ENCODE data around the gene CDR2L.

Gene CDR2L

GRCh38 chr17:74950207-74950606, 37.2 kb upstream of the CDR2L start:
- peaks cover 0 to 27% (median 13%) of the 10 kb centered on the region in 5 donors for H3K36me3 ChIP-seq (ENCODE audit: control insufficient read depth in 5 of 5, insufficient read depth in 5 of 5, low read length in 5 of 5)
- H3K4me1 ChIP-seq (ENCODE audit: control insufficient read depth in 5 of 5, insufficient read depth in 5 of 5, low read length in 5 of 5): peaks cover 0 to 3% (median 0%) of the 10 kb centered on the region in 5 donors
- no peaks in the 10 kb centered on the region for H3K9me3 ChIP-seq (ENCODE audit: control insufficient read depth in 5 of 5, low read length in 5 of 5)
- no peak overlapping the region for H3K9ac ChIP-seq (ENCODE audit: low read length in 5 of 5)
- H3K4me3 ChIP-seq (ENCODE audit: low read depth in 1 of 5, low read length in 5 of 5): no peak overlapping the region
- H3K27ac ChIP-seq (ENCODE audit: low read depth, low read length): no peak overlapping the region
- H3K27me3 ChIP-seq (ENCODE audit: control insufficient read depth in 5 of 5, insufficient read depth in 4 of 5, low read length in 5 of 5): peaks cover 18 to 30% (median 22%) of the 10 kb centered on the region in 5 donors

DNA sequence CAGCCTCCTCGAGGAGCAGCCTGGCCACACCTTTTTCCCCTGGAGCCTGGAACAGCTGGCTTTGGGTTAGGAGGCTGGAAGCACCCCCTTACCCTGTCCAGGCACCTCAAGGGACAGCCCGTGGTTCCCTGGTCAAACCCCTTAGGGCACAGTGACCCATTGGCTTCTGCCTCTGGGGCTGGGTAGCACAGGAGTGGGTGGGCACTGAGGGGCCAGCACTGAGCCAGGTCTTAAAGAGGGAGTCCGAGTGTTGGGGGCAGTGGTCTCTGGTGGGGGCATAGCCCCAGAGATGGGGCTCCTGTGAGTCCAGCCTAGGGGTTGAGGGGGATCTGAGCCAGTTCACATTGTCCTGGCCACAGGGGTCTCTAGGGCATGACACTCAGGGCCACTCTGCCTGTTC, 36.4 kb upstream of the CDR2L start:
- Histone ChIP-seq H3K27ac (ENCODE audit: low read depth, low read length) (no peak overlapping the region), H3K4me1 (ENCODE audit: control insufficient read depth in 5 of 5, insufficient read depth in 5 of 5, low read length in 5 of 5) (peaks cover 0 to 3% (median 0%) of the 10 kb centered on the region in 5 donors), H3K27me3 (ENCODE audit: control insufficient read depth in 5 of 5, insufficient read depth in 4 of 5, low read length in 5 of 5) (peaks cover 18 to 30% (median 20%) of the 10 kb centered on the region in 5 donors), H3K9me3 (ENCODE audit: control insufficient read depth in 5 of 5, low read length in 5 of 5) (no peaks in the 10 kb centered on the region), H3K36me3 (ENCODE audit: control insufficient read depth in 5 of 5, insufficient read depth in 5 of 5, low read length in 5 of 5) (peaks cover 0 to 34% (median 19%) of the 10 kb centered on the region in 5 donors), H3K4me3 (ENCODE audit: low read depth in 1 of 5, low read length in 5 of 5) (no peak overlapping the region), H3K9ac (ENCODE audit: low read length in 5 of 5) (no peak overlapping the region)

DNA sequence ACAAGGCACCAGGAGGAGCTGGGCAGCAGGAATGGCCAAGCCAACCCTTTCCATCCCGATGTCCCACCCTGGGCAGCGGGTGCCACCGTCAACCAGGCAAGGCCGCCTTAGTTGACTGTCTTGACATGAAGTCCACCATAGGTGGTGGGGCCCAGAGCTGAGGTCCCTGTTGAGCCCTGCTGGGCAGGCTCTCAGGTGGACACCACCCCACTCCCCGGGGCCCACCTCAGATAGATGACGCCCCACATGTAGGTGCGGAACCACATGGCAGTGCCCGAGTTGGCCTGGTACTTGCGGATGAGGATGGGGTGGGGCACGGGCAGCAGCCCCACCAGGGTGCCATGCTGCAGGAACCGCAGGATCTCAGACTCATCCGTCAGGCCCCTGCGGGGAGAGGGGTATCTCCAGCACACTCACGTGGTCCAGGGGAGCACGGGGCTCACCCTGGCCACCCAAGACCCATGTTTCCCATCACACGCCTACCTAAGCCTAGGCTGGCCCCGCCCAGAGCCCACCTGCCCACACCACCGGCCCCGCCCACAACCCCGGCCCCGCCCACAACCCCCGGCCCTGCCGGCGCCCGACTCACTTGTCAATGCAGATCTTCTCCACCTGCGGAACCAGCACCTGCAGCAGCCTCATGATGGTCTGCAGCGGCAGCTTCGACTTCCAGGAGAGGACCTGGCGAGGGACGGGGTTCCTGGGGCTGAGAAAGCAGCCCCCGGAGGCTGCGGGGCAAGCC, 35.6 kb upstream of the CDR2L start:
- no peak overlapping the region for H3K4me3 ChIP-seq (ENCODE audit: low read depth in 1 of 5, low read length in 5 of 5)
- no peak overlapping the region for H3K27ac ChIP-seq (ENCODE audit: low read depth, low read length)
- no peak overlapping the region for H3K9ac ChIP-seq (ENCODE audit: low read length in 5 of 5)
- H3K27me3 ChIP-seq (ENCODE audit: control insufficient read depth in 5 of 5, insufficient read depth in 4 of 5, low read length in 5 of 5): peaks cover 14 to 26% (median 18%) of the 10 kb centered on the region in 5 donors
- H3K4me1 ChIP-seq (ENCODE audit: control insufficient read depth in 5 of 5, insufficient read depth in 5 of 5, low read length in 5 of 5): peaks cover 0 to 3% (median 0%) of the 10 kb centered on the region in 5 donors
- peaks cover 0 to 7% (median 0%) of the 10 kb centered on the region in 5 donors for H3K9me3 ChIP-seq (ENCODE audit: control insufficient read depth in 5 of 5, low read length in 5 of 5)
- H3K36me3 ChIP-seq (ENCODE audit: control insufficient read depth in 5 of 5, insufficient read depth in 5 of 5, low read length in 5 of 5): peaks cover 0 to 40% (median 22%) of the 10 kb centered on the region in 5 donors

GRCh38 chr17:74952431-74953133, 34.9 kb upstream of the CDR2L start:
- H3K27ac ChIP-seq (ENCODE audit: low read depth, low read length): no peak overlapping the region
- H3K9me3 ChIP-seq (ENCODE audit: control insufficient read depth in 5 of 5, low read length in 5 of 5): peaks cover 0 to 7% (median 0%) of the 10 kb centered on the region in 5 donors
- peaks cover 0 to 41% (median 22%) of the 10 kb centered on the region in 5 donors for H3K36me3 ChIP-seq (ENCODE audit: control insufficient read depth in 5 of 5, insufficient read depth in 5 of 5, low read length in 5 of 5)
- peaks cover 13 to 21% (median 15%) of the 10 kb centered on the region in 5 donors for H3K27me3 ChIP-seq (ENCODE audit: control insufficient read depth in 5 of 5, insufficient read depth in 4 of 5, low read length in 5 of 5)
- peaks cover 0 to 3% (median 0%) of the 10 kb centered on the region in 5 donors for H3K4me1 ChIP-seq (ENCODE audit: control insufficient read depth in 5 of 5, insufficient read depth in 5 of 5, low read length in 5 of 5)
- no peak overlapping the region for H3K4me3 ChIP-seq (ENCODE audit: low read depth in 1 of 5, low read length in 5 of 5)
- no peak overlapping the region for H3K9ac ChIP-seq (ENCODE audit: low read length in 5 of 5)

DNA sequence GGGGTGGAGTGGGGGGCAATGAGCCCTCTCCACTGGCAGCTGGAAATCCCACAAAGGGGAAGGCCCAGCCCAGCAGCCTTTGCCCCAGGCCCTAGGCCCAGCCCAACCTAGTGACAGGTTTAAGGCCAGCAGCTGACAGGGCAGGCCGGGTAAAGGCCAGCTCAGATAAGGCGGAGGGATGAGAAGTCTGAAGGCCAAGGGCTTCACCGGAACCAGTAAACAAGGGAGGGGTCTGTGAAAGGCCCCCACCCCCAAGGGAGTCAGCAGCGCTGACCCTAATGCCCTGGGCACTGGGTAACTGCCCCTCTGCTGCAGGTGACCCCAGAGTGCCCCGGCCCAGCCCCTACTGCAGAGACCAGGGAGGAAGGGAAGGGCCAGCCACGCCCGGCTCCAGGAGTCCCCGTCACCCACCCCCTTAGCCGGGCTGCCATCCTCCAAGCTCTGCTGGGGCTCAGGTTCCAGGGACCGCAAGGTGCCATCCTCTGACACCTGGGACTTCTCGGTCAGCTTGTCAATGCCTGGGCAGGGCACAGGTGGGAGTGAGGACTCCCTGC, 34.2 kb upstream of the CDR2L start:
- Histone ChIP-seq H3K27me3 (ENCODE audit: control insufficient read depth in 5 of 5, insufficient read depth in 4 of 5, low read length in 5 of 5) (peaks cover 13 to 19% (median 16%) of the 10 kb centered on the region in 5 donors), H3K4me1 (ENCODE audit: control insufficient read depth in 5 of 5, insufficient read depth in 5 of 5, low read length in 5 of 5) (peaks cover 0 to 3% (median 0%) of the 10 kb centered on the region in 5 donors), H3K36me3 (ENCODE audit: control insufficient read depth in 5 of 5, insufficient read depth in 5 of 5, low read length in 5 of 5) (peaks cover 0 to 41% (median 22%) of the 10 kb centered on the region in 5 donors), H3K4me3 (ENCODE audit: low read depth in 1 of 5, low read length in 5 of 5) (no peak overlapping the region), H3K27ac (ENCODE audit: low read depth, low read length) (no peak overlapping the region), H3K9me3 (ENCODE audit: control insufficient read depth in 5 of 5, low read length in 5 of 5) (peaks cover 0 to 7% (median 0%) of the 10 kb centered on the region in 5 donors), H3K9ac (ENCODE audit: low read length in 5 of 5) (no peak overlapping the region)

GRCh38 chr17:74954115-74954514, 33.3 kb upstream of the CDR2L start:
- H3K36me3 ChIP-seq (ENCODE audit: control insufficient read depth in 5 of 5, insufficient read depth in 5 of 5, low read length in 5 of 5): peaks cover 0 to 41% (median 22%) of the 10 kb centered on the region in 5 donors
- H3K27me3 ChIP-seq (ENCODE audit: control insufficient read depth in 5 of 5, insufficient read depth in 4 of 5, low read length in 5 of 5): peaks cover 13 to 20% (median 16%) of the 10 kb centered on the region in 5 donors
- no peak overlapping the region for H3K27ac ChIP-seq (ENCODE audit: low read depth, low read length)
- peaks cover 0 to 3% (median 0%) of the 10 kb centered on the region in 5 donors for H3K4me1 ChIP-seq (ENCODE audit: control insufficient read depth in 5 of 5, insufficient read depth in 5 of 5, low read length in 5 of 5)
- no peak overlapping the region for H3K9ac ChIP-seq (ENCODE audit: low read length in 5 of 5)
- no peak overlapping the region for H3K4me3 ChIP-seq (ENCODE audit: low read depth in 1 of 5, low read length in 5 of 5)
- H3K9me3 ChIP-seq (ENCODE audit: control insufficient read depth in 5 of 5, low read length in 5 of 5): peaks cover 0 to 7% (median 0%) of the 10 kb centered on the region in 5 donors

DNA sequence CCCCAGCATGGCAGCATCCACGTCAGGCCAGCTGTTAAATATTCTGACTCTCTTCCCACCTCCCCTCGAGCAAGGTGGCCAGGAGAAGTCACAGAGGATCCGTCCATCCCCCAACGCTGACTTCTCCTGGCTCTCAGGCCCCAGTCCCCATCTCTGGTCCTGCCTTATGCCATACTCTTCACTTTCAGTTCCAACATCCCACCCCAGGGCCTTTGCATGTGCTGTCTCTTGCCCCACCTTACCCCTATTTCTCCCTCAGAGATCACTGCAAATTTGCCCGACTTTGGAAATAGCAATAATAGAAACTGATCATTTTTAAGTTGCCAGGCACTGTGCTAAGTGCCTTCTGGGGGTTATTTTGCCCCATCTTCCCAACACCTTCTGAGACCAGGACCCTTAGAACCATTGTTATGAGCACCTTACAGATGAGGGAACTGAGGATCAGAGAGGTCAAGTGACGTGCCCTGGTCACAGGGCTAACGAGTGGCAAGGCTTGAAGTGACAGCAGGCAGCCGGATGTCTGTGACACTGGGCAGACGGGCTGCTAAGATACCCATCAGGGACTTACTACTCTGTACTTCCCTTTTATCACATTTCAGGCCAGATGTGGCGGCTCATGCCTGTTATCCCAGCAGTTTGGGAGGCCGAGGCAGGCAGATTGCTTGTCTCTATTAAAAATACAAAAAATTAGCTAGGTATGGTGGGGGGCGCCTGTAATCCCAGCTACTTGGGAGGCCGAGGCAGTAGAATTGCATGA, 32.6 kb upstream of the CDR2L start:
- H3K4me1 ChIP-seq (ENCODE audit: control insufficient read depth in 5 of 5, insufficient read depth in 5 of 5, low read length in 5 of 5): peaks cover 0 to 3% (median 0%) of the 10 kb centered on the region in 5 donors
- H3K27ac ChIP-seq (ENCODE audit: low read depth, low read length): no peak overlapping the region
- peaks cover 0 to 7% (median 0%) of the 10 kb centered on the region in 5 donors for H3K9me3 ChIP-seq (ENCODE audit: control insufficient read depth in 5 of 5, low read length in 5 of 5)
- no peak overlapping the region for H3K9ac ChIP-seq (ENCODE audit: low read length in 5 of 5)
- peaks cover 13 to 21% (median 15%) of the 10 kb centered on the region in 5 donors for H3K27me3 ChIP-seq (ENCODE audit: control insufficient read depth in 5 of 5, insufficient read depth in 4 of 5, low read length in 5 of 5)
- H3K36me3 ChIP-seq (ENCODE audit: control insufficient read depth in 5 of 5, insufficient read depth in 5 of 5, low read length in 5 of 5): peaks cover 0 to 48% (median 23%) of the 10 kb centered on the region in 5 donors
- H3K4me3 ChIP-seq (ENCODE audit: low read depth in 1 of 5, low read length in 5 of 5): no peak overlapping the region

- H3K4me1 ChIP-seq (ENCODE audit: control insufficient read depth in 5 of 5, insufficient read depth in 5 of 5, low read length in 5 of 5): peaks cover 0 to 3% (median 0%) of the 10 kb centered on the region in 5 donors
- H3K9me3 ChIP-seq (ENCODE audit: control insufficient read depth in 5 of 5, low read length in 5 of 5): peaks cover 0 to 7% (median 0%) of the 10 kb centered on the region in 5 donors
- H3K9ac ChIP-seq (ENCODE audit: low read length in 5 of 5): no peak overlapping the region
- H3K36me3 ChIP-seq (ENCODE audit: control insufficient read depth in 5 of 5, insufficient read depth in 5 of 5, low read length in 5 of 5): peaks cover 0 to 51% (median 26%) of the 10 kb centered on the region in 5 donors
- no peak overlapping the region for H3K27ac ChIP-seq (ENCODE audit: low read depth, low read length)
- H3K27me3 ChIP-seq (ENCODE audit: control insufficient read depth in 5 of 5, insufficient read depth in 4 of 5, low read length in 5 of 5): peaks cover 8 to 21% (median 16%) of the 10 kb centered on the region in 5 donors
- H3K4me3 ChIP-seq (ENCODE audit: low read depth in 1 of 5, low read length in 5 of 5): no peak overlapping the region
These were observed 31.3 kb upstream of the CDR2L start for GRCh38 chr17:74956093-74956492.

DNA sequence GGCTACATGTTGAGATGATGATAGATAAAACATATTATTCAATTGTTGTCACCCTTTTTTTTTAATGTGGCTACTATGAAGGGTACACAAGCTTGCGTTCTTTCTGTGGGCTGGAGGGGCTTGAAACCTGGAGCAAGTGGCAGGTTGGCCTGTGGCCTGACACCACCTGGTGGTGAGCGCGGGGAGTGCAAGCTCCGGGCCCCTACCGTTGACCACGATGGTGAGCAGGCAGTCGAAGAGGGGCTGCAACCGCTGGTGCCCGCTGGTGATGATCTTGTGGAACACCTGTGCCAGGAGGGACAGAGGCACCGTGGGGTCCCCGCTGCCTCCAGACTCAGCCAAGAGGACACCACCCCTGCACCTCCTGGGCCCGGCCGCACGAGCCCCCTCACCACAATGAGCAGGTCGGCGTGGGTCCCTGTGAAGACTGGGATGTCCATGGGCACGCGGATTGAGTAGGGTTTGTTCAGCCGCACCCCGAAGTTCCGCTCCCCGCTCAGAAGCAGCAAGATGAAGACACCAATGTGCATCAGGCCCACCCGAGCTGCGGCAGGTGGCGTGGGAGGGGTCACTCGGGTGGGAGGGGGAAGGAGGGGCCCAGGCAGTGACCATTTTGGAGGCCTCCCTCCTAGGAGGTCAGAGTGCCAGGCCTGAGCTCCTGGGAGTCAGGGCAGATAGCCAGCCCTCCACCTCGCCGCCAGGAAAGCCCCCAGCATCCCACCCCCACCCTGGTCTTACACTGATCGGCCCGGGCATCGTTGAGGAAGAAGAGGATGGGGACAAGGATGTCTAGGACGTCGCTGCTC, 29.3 kb upstream of the CDR2L start:
- H3K36me3 ChIP-seq (ENCODE audit: control insufficient read depth in 5 of 5, insufficient read depth in 5 of 5, low read length in 5 of 5): peaks cover 0 to 43% (median 24%) of the 10 kb centered on the region in 5 donors

More for the DNA sequence above, 29.3 kb upstream of the CDR2L start:
- Histone ChIP-seq H3K4me3 (ENCODE audit: low read depth in 1 of 5, low read length in 5 of 5) (no peak overlapping the region), H3K9me3 (ENCODE audit: control insufficient read depth in 5 of 5, low read length in 5 of 5) (peaks cover 0 to 7% (median 0%) of the 10 kb centered on the region in 5 donors), H3K4me1 (ENCODE audit: control insufficient read depth in 5 of 5, insufficient read depth in 5 of 5, low read length in 5 of 5) (peaks cover 0 to 3% (median 3%) of the 10 kb centered on the region in 5 donors), H3K27ac (ENCODE audit: low read depth, low read length) (no peak overlapping the region), H3K27me3 (ENCODE audit: control insufficient read depth in 5 of 5, insufficient read depth in 4 of 5, low read length in 5 of 5) (peaks cover 0 to 12% (median 7%) of the 10 kb centered on the region in 5 donors), H3K9ac (ENCODE audit: low read length in 5 of 5) (no peak overlapping the region)

All from subcutaneous abdominal adipose tissue (tissue), 5 donors.